Omental fat pad (tissue), 4 donors: Measurements from ENCODE around the gene FOXO6. TPM values are rescaled to one million over a fixed set of nuclear protein-coding genes. Genes with fewer than 3 reads are reported as not detected.

Source experiments
- ATAC-seq: fragments of 150-250 bp; one replicate; pipeline ENCODE4 v1.9.1; 2016; ENCODE audit warnings: mild to moderate bottlenecking, moderate library complexity; ENCODE audit not compliant: low FRiP score
- DNase-seq: peaks from one replicate; pipeline ENCODE4 v3.0.0-alpha.2; 2019; ENCODE audit warnings: low spot score
- CTCF ChIP-seq, 3 donors: fragments of 450-650 bp; IDR thresholded peaks; one replicate each; pipeline ENCODE4 v1.5.1; 2016 to 2017; ENCODE audit warnings: antibody characterized with exemption in 3 of 3, mild to moderate bottlenecking in 3 of 3, moderate library complexity in 2 of 3
- total RNA-seq, 4 donors: library from RNA; depleted of rRNA; stranded (reverse); fragments of >200 nt; gene quantifications; one replicate each; pipeline ENCODE4 v1.1.0, GENCODE V29; 2016

Gene FOXO6
- total RNA-seq, 4 donors from 2014 or later = 0.12 to 0.93 (median 0.31) TPM; not detected in 1

GRCh38 chr1:41345434-41346075 lies 15.7 kb upstream of the FOXO6 start:
- no peak for ATAC-seq
- no peak for TF ChIP-seq CTCF (IDR thresholded peaks at IDR 0.05)
- DNase-seq = no peak

GRCh38 chr1:41347276-41347675 lies 14.0 kb upstream of the FOXO6 start:
- ATAC-seq (no peak), DNase-seq (no peak)
- TF ChIP-seq CTCF (IDR thresholded peaks at IDR 0.05) = no peak

GRCh38 chr1:41348394-41348793 lies 12.8 kb upstream of the FOXO6 start:
- ATAC-seq (no peak), DNase-seq (no peak)
- TF ChIP-seq CTCF (IDR thresholded peaks at IDR 0.05) = no peak

- ATAC-seq (no peak), DNase-seq (no peak)
- TF ChIP-seq CTCF (IDR thresholded peaks at IDR 0.05) = no peak
Measured at GRCh38 chr1:41349361-41350054, 11.7 kb upstream of the FOXO6 start.

- no peak for DNase-seq
- TF ChIP-seq CTCF (IDR thresholded peaks at IDR 0.05) = no peak
- ATAC-seq = no peak
Measured at GRCh38 chr1:41350055-41350378, 11.2 kb upstream of the FOXO6 start.

GRCh38 chr1:41351262-41352151 lies 9.7 kb upstream of the FOXO6 start:
- ATAC-seq (no peak), DNase-seq (no peak)
- TF ChIP-seq CTCF (IDR thresholded peaks at IDR 0.05) = no peak
